ENCODE data around the gene C17orf58. TPM values are rescaled to one million over a fixed set of nuclear protein-coding genes. Genes with fewer than 3 reads are reported as not detected.

The C17orf58 gene
- total and polyA plus RNA-seq, 9 of the 15 experiments (the other 6 are each of a cell fraction or from before 2014, with no cell fraction given): 8.6 to 37.4 (median 27.6) TPM

GRCh38 chr17:68035523-68036303, 39.4 kb upstream of the C17orf58 start, which contains the start of gene KPNA2 (continued):
- TF ChIP-seq HOMEZ (CRISPR knock-in tag; IDR thresholded peaks at IDR 0.05) (no peak), ZBED1 (IDR thresholded peaks at IDR 0.05) (no peak), KDM1A (IDR thresholded peaks at IDR 0.05) (no peak), XRCC3 (IDR thresholded peaks at IDR 0.05) (no peak), ZNF740 (CRISPR knock-in tag; IDR thresholded peaks at IDR 0.05) (peak; percentile 86), ZNF740 (tag; IDR thresholded peaks at IDR 0.05) (peak in 1 of 2 experiments; percentile 25; a peak in 1 of 4 replicates), CBFA2T3 (IDR thresholded peaks at IDR 0.05) (no peak), CBX8 (IDR thresholded peaks at IDR 0.05; ENCODE audit: borderline replicate concordance, extremely low read depth, low read depth, low read length, poor library complexity, severe bottlenecking) (no peak), IFI16 (CRISPR knock-in tag; IDR thresholded peaks at IDR 0.05) (no peak), ZC3H11A (IDR thresholded peaks at IDR 0.05; ENCODE audit: low read depth, low read length) (no peak), HIVEP1 (CRISPR knock-in tag; IDR thresholded peaks at IDR 0.05) (no peak), ASH1L (IDR thresholded peaks at IDR 0.05; ENCODE audit: borderline replicate concordance, low read depth, partially characterized antibody) (peak; percentile 86), ZFP30 (CRISPR knock-in tag; IDR thresholded peaks at IDR 0.05; ENCODE audit: borderline replicate concordance) (no peak), SRSF1 (IDR thresholded peaks at IDR 0.05; ENCODE audit: low read depth, low read length) (no peak), POLR2B (IDR thresholded peaks at IDR 0.05; ENCODE audit: low read depth, partially characterized antibody) (peak; percentile 90), CREBBP (IDR thresholded peaks at IDR 0.05; ENCODE audit: low read depth, low read length) (no peak), ZNF3 (CRISPR knock-in tag; IDR thresholded peaks at IDR 0.05) (no peak), POLR2G (IDR thresholded peaks at IDR 0.05; ENCODE audit: low read depth, low read length) (peak; percentile 99), STAT5A (IDR thresholded peaks at IDR 0.05; ENCODE audit: borderline replicate concordance, low read length) (no peak), BMI1 (IDR thresholded peaks at IDR 0.05; ENCODE audit: low read length) (no peak), CLOCK (CRISPR knock-in tag; IDR thresholded peaks at IDR 0.05; ENCODE audit: borderline replicate concordance) (no peak), ZNF696 (CRISPR knock-in tag; conservative IDR thresholded peaks at IDR 0.05) (no peak), MEIS2 (IDR thresholded peaks at IDR 0.05; ENCODE audit: partially characterized antibody) (no peak)
